Measurements from ENCODE around the gene SEPTIN7. TPM values are rescaled to one million over a fixed set of nuclear protein-coding genes. Genes with fewer than 3 reads are reported as not detected.

Gene SEPTIN7
- total RNA-seq, 4 donors from 2014 or later, result 92.1 to 145 (median 114) TPM

DNA sequence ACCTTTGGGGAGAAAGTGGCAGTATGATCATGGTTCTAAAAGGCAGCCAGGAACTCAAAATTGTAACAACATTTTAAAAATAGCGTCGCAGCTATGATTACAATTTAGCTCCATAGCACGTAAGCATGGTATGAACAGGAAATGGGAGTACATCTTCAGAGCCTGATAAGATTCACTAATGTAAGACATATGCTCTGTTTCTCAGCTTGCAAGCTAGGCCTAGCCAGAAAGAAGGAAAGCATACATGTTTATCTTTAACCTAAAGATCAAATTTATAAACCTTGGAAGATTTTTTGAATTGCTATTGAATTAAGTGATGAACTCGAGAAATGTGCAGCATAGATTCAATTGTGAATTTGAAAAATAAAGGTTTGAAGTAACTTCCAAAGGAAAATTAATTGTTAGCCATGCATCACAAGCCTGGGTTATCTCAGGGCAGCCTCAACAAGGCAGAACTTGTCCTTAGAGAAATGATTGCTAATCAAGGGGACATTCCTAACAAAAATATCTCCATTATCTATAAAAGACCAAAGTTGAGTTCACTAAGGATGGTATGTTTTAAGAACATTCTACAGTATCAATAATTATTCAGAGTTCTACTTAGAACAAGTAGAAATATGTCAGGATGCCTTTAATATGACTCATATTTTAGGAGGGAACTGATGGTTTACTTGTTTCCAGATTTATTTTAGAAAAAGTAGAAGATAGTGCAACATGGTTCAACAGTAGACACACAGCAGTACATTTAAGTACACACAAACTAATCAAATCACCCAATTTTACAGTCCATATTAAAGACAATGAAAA is 38.8 kb upstream of the SEPTIN7 start:
- Histone ChIP-seq H3K4me3 (no peak overlapping the region), H3K36me3 (no peaks in the 10 kb centered on the region), H3K9me3 (no peaks in the 10 kb centered on the region), H3K4me1 (peaks cover 6 to 13% of the 10 kb centered on the region in 2 donors), H3K27ac (peak overlapping the region in 1 of 4 donors; percentile 42), H3K27me3 (no peaks in the 10 kb centered on the region)
- TF ChIP-seq CTCF (IDR thresholded peaks at IDR 0.05 in 4 of 5, conservative IDR thresholded peaks at IDR 0.05 in 1 of 5) (no peak), POLR2A (IDR thresholded peaks at IDR 0.05) (no peak)
- intact Hi-C loops (cut with DNase I; ENCODE audit: low total_unique reads) (no loop called here), in situ Hi-C loops (cut with MboI; ENCODE audit: low sequenced_read_pairs in 4 of 4) (no loop called here)
- DNase-seq (no peak), ATAC-seq (no peak)

DNA sequence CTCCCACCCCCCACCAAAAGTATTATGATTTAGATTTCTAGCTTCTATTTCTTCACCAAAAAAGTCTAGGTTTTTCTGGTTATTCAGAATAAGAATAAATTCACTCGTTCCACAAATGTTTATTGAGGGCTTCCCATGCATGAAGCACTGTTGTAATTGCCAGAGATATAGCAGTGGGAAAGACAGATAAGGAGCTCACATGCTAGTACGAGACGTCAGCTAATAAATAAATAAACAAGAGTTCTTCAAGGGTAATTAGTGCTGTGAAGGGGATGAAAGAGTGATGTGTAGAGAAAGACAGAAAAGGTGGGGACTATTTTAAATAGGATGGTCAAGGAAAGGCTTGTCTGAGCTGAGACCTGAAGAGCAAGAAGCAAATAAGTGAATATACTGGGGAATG is 38.1 kb upstream of the SEPTIN7 start:
- intact Hi-C loops (cut with DNase I; ENCODE audit: low total_unique reads), result no loop called here
- in situ Hi-C loops (cut with MboI; ENCODE audit: low sequenced_read_pairs in 4 of 4), result no loop called here
- ATAC-seq, result no peak
- no peaks in the 10 kb centered on the region for H3K9me3 ChIP-seq
- peaks cover 6 to 7% of the 10 kb centered on the region in 2 donors for H3K4me1 ChIP-seq
- TF ChIP-seq POLR2A (IDR thresholded peaks at IDR 0.05), result no peak
- TF ChIP-seq CTCF (IDR thresholded peaks at IDR 0.05 in 4 of 5, conservative IDR thresholded peaks at IDR 0.05 in 1 of 5), result no peak
- no peaks in the 10 kb centered on the region for H3K27me3 ChIP-seq
- no peak for DNase-seq
- H3K4me3 ChIP-seq, result no peak overlapping the region
- peak overlapping the region in 1 of 4 donors; percentile 42 for H3K27ac ChIP-seq
- no peaks in the 10 kb centered on the region for H3K36me3 ChIP-seq

GRCh38 chr7:35768346-35768745 is 32.5 kb upstream of the SEPTIN7 start:
- intact Hi-C loops (cut with DNase I; ENCODE audit: low total_unique reads), result no loop called here

DNA sequence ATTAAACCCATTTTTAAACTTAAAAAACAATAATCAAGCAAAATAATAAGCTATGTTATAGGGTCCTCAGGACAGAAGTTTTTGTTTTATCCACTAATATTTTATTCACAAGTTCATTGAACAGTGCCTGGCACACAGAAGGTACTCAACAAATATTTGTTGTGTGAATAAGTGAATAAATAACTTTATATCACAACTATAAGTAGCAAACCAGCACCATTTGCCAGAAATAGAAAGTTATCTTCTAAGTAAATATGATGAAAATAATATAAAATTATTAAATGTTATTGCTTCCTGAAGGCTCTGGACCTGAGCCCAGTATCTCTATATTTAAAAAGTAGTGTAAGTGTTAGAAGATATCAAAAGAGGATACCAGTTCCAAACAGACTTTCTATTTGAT is 29.1 kb upstream of the SEPTIN7 start:
- intact Hi-C loops (cut with DNase I; ENCODE audit: low total_unique reads) (no loop called here), in situ Hi-C loops (cut with MboI; ENCODE audit: low sequenced_read_pairs in 4 of 4) (no loop called here)
- H3K27me3 ChIP-seq, result no peaks in the 10 kb centered on the region
- ATAC-seq, result no peak
- no peaks in the 10 kb centered on the region for H3K9me3 ChIP-seq
- no peak for TF ChIP-seq POLR2A (IDR thresholded peaks at IDR 0.05)
- no peak for TF ChIP-seq CTCF (IDR thresholded peaks at IDR 0.05 in 4 of 5, conservative IDR thresholded peaks at IDR 0.05 in 1 of 5)
- H3K4me1 ChIP-seq, result no peaks in the 10 kb centered on the region
- H3K4me3 ChIP-seq, result no peak overlapping the region
- no peaks in the 10 kb centered on the region for H3K36me3 ChIP-seq
- DNase-seq, result no peak
- no peak overlapping the region for H3K27ac ChIP-seq

More at GRCh38 chr7:35768346-35768745, 32.5 kb upstream of the SEPTIN7 start:
- no peak for TF ChIP-seq CTCF (IDR thresholded peaks at IDR 0.05 in 4 of 5, conservative IDR thresholded peaks at IDR 0.05 in 1 of 5)
- TF ChIP-seq POLR2A (IDR thresholded peaks at IDR 0.05), result no peak
- no peak overlapping the region for H3K4me3 ChIP-seq
- in situ Hi-C loops (cut with MboI; ENCODE audit: low sequenced_read_pairs in 4 of 4), result no loop called here
- H3K27me3 ChIP-seq, result no peaks in the 10 kb centered on the region
- no peaks in the 10 kb centered on the region for H3K4me1 ChIP-seq
- H3K27ac ChIP-seq, result no peak overlapping the region
- ATAC-seq (no peak), DNase-seq (no peak)
- H3K36me3 ChIP-seq, result no peaks in the 10 kb centered on the region
- no peaks in the 10 kb centered on the region for H3K9me3 ChIP-seq

All from gastrocnemius medialis (tissue), 4 donors.